Mesodermal cell (in vitro differentiated cells): ENCODE results near the gene ROBO1.

Experiments used
- H3K27ac ChIP-seq: 2 replicates; pipeline ENCODE4 v1.7.0; 2013; ENCODE audit warnings: mild to moderate bottlenecking, low read depth, low read length, moderate library complexity; ENCODE audit not compliant: severe bottlenecking
- H3K36me3 ChIP-seq: 2 replicates; pipeline ENCODE4 v1.7.1; 2013; ENCODE audit warnings: mild to moderate bottlenecking, low read length, moderate library complexity; ENCODE audit not compliant: control insufficient read depth, insufficient read depth
- H3K4me1 ChIP-seq: one replicate; pipeline ENCODE4 v1.7.1; 2013; ENCODE audit warnings: mild to moderate bottlenecking, low read length; ENCODE audit not compliant: insufficient read depth, control insufficient read depth, poor library complexity, severe bottlenecking
- H3K4me3 ChIP-seq: 2 replicates; pipeline ENCODE4 v1.7.0; 2013; ENCODE audit warnings: low read length, control low read depth, mild to moderate bottlenecking; ENCODE audit not compliant: insufficient read depth, poor library complexity, severe bottlenecking; ENCODE audit errors: extremely low read depth
- H3K9me3 ChIP-seq: 2 replicates; pipeline ENCODE4 v1.7.1; 2013; ENCODE audit warnings: mild to moderate bottlenecking, low read length, moderate library complexity; ENCODE audit not compliant: control insufficient read depth
- WGBS, 2 experiments: methylation state at CpG; one replicate each; pipeline ENCODE4 v1.1.5; 2013; ENCODE audit warnings: missing lambda C conversion rate in 2 of 2; ENCODE audit not compliant: insufficient coverage in 2 of 2; 5-methylcytosine and 5-hydroxymethylcytosine counted together

Gene ROBO1

GRCh38 chr3:79285871-79286270, 481.9 kb downstream of the ROBO1 start:
- H3K36me3 ChIP-seq = no peaks in the 10 kb centered on the region
- no peaks in the 10 kb centered on the region for H3K9me3 ChIP-seq
- no CpG with 5 or more reads among the region's 2 CpGs for WGBS, 2 experiments
- no peak overlapping the region for H3K4me3 ChIP-seq
- no peaks in the 10 kb centered on the region for H3K4me1 ChIP-seq
- no peak overlapping the region for H3K27ac ChIP-seq

- WGBS, 2 experiments = 89 to 100% methylated on average over 1 to 3 of the region's 3 CpGs
- Histone ChIP-seq H3K4me3 (no peak overlapping the region), H3K27ac (no peak overlapping the region), H3K9me3 (no peaks in the 10 kb centered on the region), H3K4me1 (no peaks in the 10 kb centered on the region), H3K36me3 (no peaks in the 10 kb centered on the region)
Measured at GRCh38 chr3:79285380-79285779, 482.4 kb downstream of the ROBO1 start.

GRCh38 chr3:79284781-79285180, 483.0 kb downstream of the ROBO1 start:
- Histone ChIP-seq H3K36me3 (no peaks in the 10 kb centered on the region), H3K4me3 (no peak overlapping the region), H3K27ac (no peak overlapping the region), H3K9me3 (no peaks in the 10 kb centered on the region), H3K4me1 (no peaks in the 10 kb centered on the region)
- WGBS, 2 experiments = no CpG with 5 or more reads among the region's 3 CpGs

GRCh38 chr3:79278681-79279080, 489.1 kb downstream of the ROBO1 start:
- H3K9me3 ChIP-seq = no peaks in the 10 kb centered on the region
- no CpG with 5 or more reads among the region's 1 CpG for WGBS, 2 experiments

GRCh38 chr3:79268422-79268821, 499.4 kb downstream of the ROBO1 start:
- WGBS, 2 experiments = 90% methylated on average over 3 of the region's 4 CpGs
- no peaks in the 10 kb centered on the region for H3K4me1 ChIP-seq
- no peak overlapping the region for H3K4me3 ChIP-seq
- H3K27ac ChIP-seq = no peak overlapping the region
- no peaks in the 10 kb centered on the region for H3K36me3 ChIP-seq
- H3K9me3 ChIP-seq = no peaks in the 10 kb centered on the region

More at GRCh38 chr3:79278681-79279080, 489.1 kb downstream of the ROBO1 start:
- Histone ChIP-seq H3K27ac (no peak overlapping the region), H3K4me3 (no peak overlapping the region), H3K4me1 (no peaks in the 10 kb centered on the region), H3K36me3 (no peaks in the 10 kb centered on the region)

GRCh38 chr3:79264892-79265291, 502.9 kb downstream of the ROBO1 start:
- H3K36me3 ChIP-seq = no peaks in the 10 kb centered on the region
- no CpG with 5 or more reads among the region's 2 CpGs for WGBS, 2 experiments
- no peaks in the 10 kb centered on the region for H3K9me3 ChIP-seq
- H3K4me3 ChIP-seq = no peak overlapping the region
- no peaks in the 10 kb centered on the region for H3K4me1 ChIP-seq
- no peak overlapping the region for H3K27ac ChIP-seq

GRCh38 chr3:79263423-79263822, 504.4 kb downstream of the ROBO1 start:
- 91 to 95% methylated on average over 1 of the region's 1 CpG for WGBS, 2 experiments
- Histone ChIP-seq H3K9me3 (no peaks in the 10 kb centered on the region), H3K4me3 (no peak overlapping the region), H3K36me3 (no peaks in the 10 kb centered on the region), H3K27ac (no peak overlapping the region), H3K4me1 (no peaks in the 10 kb centered on the region)

GRCh38 chr3:79258479-79258878, 509.3 kb downstream of the ROBO1 start:
- no peak overlapping the region for H3K4me3 ChIP-seq
- 86% methylated on average over 1 of the region's 1 CpG; no CpG with 5 or more reads in 1 of the 2 experiments for WGBS, 2 experiments
- H3K9me3 ChIP-seq = no peaks in the 10 kb centered on the region
- no peaks in the 10 kb centered on the region for H3K4me1 ChIP-seq
- H3K36me3 ChIP-seq = no peaks in the 10 kb centered on the region
- H3K27ac ChIP-seq = no peak overlapping the region

GRCh38 chr3:79257791-79258190, 510.0 kb downstream of the ROBO1 start:
- no CpG with 5 or more reads among the region's 1 CpG for WGBS, 2 experiments
- Histone ChIP-seq H3K9me3 (no peaks in the 10 kb centered on the region), H3K27ac (no peak overlapping the region), H3K36me3 (no peaks in the 10 kb centered on the region), H3K4me1 (no peaks in the 10 kb centered on the region), H3K4me3 (no peak overlapping the region)

GRCh38 chr3:79255702-79256101, 512.1 kb downstream of the ROBO1 start:
- Histone ChIP-seq H3K4me3 (no peak overlapping the region), H3K4me1 (no peaks in the 10 kb centered on the region), H3K27ac (no peak overlapping the region), H3K9me3 (no peaks in the 10 kb centered on the region), H3K36me3 (no peaks in the 10 kb centered on the region)
- WGBS, 2 experiments = no CpG with 5 or more reads among the region's 2 CpGs

GRCh38 chr3:79255292-79255691, 512.5 kb downstream of the ROBO1 start:
- WGBS, 2 experiments = no CpG with 5 or more reads among the region's 5 CpGs
- Histone ChIP-seq H3K36me3 (no peaks in the 10 kb centered on the region), H3K27ac (no peak overlapping the region), H3K4me1 (no peaks in the 10 kb centered on the region), H3K9me3 (no peaks in the 10 kb centered on the region), H3K4me3 (no peak overlapping the region)
